A673 (cell line): ENCODE measurements around the gene DPF1. TPM values are rescaled to one million over a fixed set of nuclear protein-coding genes. Genes with fewer than 3 reads are reported as not detected.

Experiments used
- BruUV-seq: library from RNA; stranded (reverse); fragments of 400-500 nt; replicated peaks from 2 replicates; lab custom pipeline; 2021; lab: Mats Ljungman, UMichigan
- CTCF ChIA-PET: fragments of 300-600 bp; sonication (Branson Sonifier 250); formaldehyde crosslinking; loops from one replicate; lab custom pipeline; 2022; ENCODE audit warnings: antibody characterized with exemption; lab: Charles Lee
- POLR2A ChIA-PET: fragments of 300-600 bp; sonication (Branson Sonifier 250); formaldehyde crosslinking; loops from one replicate; lab custom pipeline; 2022; ENCODE audit warnings: antibody characterized with exemption; ENCODE audit not compliant: low non-redundant PET; lab: Charles Lee
- DNase-seq: peaks from one replicate; pipeline ENCODE4 v3.0.0-alpha.2; 2015; ENCODE audit warnings: low spot score
- H3K27ac ChIP-seq: fragments of 200-600 bp; sonication (generic); 2 replicates; pipeline ENCODE4 v1.5.1; 2016; ENCODE audit warnings: mixed run types, low read depth, mild to moderate bottlenecking, mixed read lengths, antibody characterized with exemption, low read length; ENCODE audit not compliant: poor library complexity, severe bottlenecking
- H3K27me3 ChIP-seq: fragments of 200-600 bp; sonication (generic); replicated peaks from 2 replicates; pipeline ENCODE4 v1.6.1; 2017; ENCODE audit warnings: mixed run types, low read depth, mild to moderate bottlenecking, mixed read lengths, antibody characterized with exemption, low read length; ENCODE audit not compliant: insufficient read depth, poor library complexity
- H3K36me3 ChIP-seq: fragments of 200-600 bp; sonication (generic); 2 replicates; pipeline ENCODE4 v1.6.1; 2016; ENCODE audit warnings: mixed run types, mild to moderate bottlenecking, mixed read lengths, antibody characterized with exemption, low read length; ENCODE audit not compliant: insufficient read depth, poor library complexity, severe bottlenecking
- H3K4me1 ChIP-seq: fragments of 200-600 bp; sonication (generic); 2 replicates; pipeline ENCODE4 v1.6.1; 2017; ENCODE audit warnings: mixed run types, mild to moderate bottlenecking, mixed read lengths, antibody characterized with exemption, low read length; ENCODE audit not compliant: insufficient read depth, poor library complexity, severe bottlenecking
- H3K4me3 ChIP-seq: fragments of 200-600 bp; sonication (generic); 2 replicates; pipeline ENCODE4 v1.5.1; 2016; ENCODE audit warnings: low read depth, mixed run types, mild to moderate bottlenecking, mixed read lengths, low read length; ENCODE audit not compliant: poor library complexity, severe bottlenecking
- H3K9me3 ChIP-seq: fragments of 200-600 bp; sonication (generic); 2 replicates; pipeline ENCODE4 v1.6.1; 2016; ENCODE audit warnings: mixed run types, low read depth, mild to moderate bottlenecking, mixed read lengths, antibody characterized with exemption, low read length; ENCODE audit not compliant: poor library complexity, severe bottlenecking
- EZH2 ChIP-seq: fragments of 200-600 bp; sonication (generic); IDR thresholded peaks from 2 replicates; pipeline ENCODE4 v1.6.1; 2017; ENCODE audit warnings: borderline replicate concordance, low read depth, mild to moderate bottlenecking, mixed read lengths, antibody characterized with exemption, low read length; ENCODE audit not compliant: poor library complexity, severe bottlenecking
- intact Hi-C: fragments of 100-400 bp; cut with micrococcal nuclease; formaldehyde crosslinking; loops from one replicate; pipeline ENCODE4 v1.10.0; 2022; ENCODE audit not compliant: unreplicated experiment
- total RNA-seq: library from RNA; stranded (reverse); gene quantifications from 2 replicates; pipeline ENCODE4 v1.2.3, GENCODE V29; 2021
- TF ChIP-seq, protein P1 (sequence below): fragments of 300-800, 200-600 bp; sonication (generic); conservative IDR thresholded peaks from 2 replicates; pipeline ENCODE4 v1.5.1; 2017; ENCODE audit warnings: low read depth, mild to moderate bottlenecking, antibody characterized with exemption, low read length, moderate library complexity, mixed read lengths

Gene DPF1
- total RNA-seq, 1 experiment from 2014 or later = 6.3 TPM

DNA sequence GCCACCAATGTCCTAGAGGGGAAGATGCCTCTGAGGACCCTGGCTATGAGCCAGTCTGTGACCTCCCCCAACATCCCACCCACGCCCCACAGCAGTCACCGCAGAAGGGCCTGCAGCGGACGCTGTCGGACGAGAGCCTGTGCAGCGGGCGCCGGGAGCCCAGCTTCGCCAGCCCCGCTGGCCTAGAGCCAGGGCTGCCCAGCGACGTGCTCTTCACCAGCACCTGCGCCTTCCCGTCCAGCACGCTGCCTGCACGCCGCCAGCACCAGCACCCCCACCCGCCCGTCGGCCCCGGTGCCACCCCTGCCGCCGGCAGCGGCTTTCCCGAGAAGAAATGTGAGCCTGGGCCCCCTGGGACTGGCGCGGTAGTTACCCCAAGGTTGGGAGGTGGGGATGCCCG lies 30.6 kb downstream of the DPF1 start:
- no peaks in the 10 kb centered on the region for H3K4me1 ChIP-seq
- intact Hi-C loops = no loop called here
- BruUV-seq = no TSS peak
- H3K27ac ChIP-seq = no peak overlapping the region
- ChIA-PET POLR2A (no interaction called here), CTCF (no interaction called here)
- H3K27me3 ChIP-seq = no peaks in the 10 kb centered on the region
- H3K4me3 ChIP-seq = no peak overlapping the region
- H3K9me3 ChIP-seq = no peaks in the 10 kb centered on the region
- TF ChIP-seq, protein P1, sequence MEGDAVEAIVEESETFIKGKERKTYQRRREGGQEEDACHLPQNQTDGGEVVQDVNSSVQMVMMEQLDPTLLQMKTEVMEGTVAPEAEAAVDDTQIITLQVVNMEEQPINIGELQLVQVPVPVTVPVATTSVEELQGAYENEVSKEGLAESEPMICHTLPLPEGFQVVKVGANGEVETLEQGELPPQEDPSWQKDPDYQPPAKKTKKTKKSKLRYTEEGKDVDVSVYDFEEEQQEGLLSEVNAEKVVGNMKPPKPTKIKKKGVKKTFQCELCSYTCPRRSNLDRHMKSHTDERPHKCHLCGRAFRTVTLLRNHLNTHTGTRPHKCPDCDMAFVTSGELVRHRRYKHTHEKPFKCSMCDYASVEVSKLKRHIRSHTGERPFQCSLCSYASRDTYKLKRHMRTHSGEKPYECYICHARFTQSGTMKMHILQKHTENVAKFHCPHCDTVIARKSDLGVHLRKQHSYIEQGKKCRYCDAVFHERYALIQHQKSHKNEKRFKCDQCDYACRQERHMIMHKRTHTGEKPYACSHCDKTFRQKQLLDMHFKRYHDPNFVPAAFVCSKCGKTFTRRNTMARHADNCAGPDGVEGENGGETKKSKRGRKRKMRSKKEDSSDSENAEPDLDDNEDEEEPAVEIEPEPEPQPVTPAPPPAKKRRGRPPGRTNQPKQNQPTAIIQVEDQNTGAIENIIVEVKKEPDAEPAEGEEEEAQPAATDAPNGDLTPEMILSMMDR = no peak
- no peak for TF ChIP-seq EZH2
- no peaks in the 10 kb centered on the region for H3K36me3 ChIP-seq
- DNase-seq = no peak

DNA sequence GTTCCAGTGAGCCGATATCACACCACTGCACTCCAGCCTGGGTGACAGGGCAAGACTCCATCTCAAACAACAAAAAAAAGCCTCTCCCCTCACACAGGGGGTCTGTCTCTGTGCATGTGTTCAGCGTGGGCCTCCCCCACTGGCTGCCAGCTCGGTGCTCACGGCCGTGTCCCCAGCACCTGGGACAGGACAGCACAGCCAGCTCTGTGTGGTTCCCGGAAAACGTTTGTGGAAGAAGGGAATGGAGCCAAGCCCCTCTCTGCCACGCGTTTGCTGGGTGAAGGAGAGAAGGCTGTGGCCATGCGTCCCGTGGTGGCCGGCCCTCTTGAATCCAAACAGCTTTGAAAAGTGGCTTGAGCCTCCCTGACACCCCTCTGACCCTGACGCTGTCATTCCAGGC lies 32.3 kb downstream of the DPF1 start:
- TF ChIP-seq, protein P1 = no peak
- no peak overlapping the region for H3K4me3 ChIP-seq
- no peaks in the 10 kb centered on the region for H3K27me3 ChIP-seq
- H3K4me1 ChIP-seq = no peaks in the 10 kb centered on the region
- intact Hi-C loops = no loop called here
- H3K9me3 ChIP-seq = no peaks in the 10 kb centered on the region
- BruUV-seq = no TSS peak
- ChIA-PET CTCF (no interaction called here), POLR2A (no interaction called here)
- H3K36me3 ChIP-seq = no peaks in the 10 kb centered on the region
- no peak overlapping the region for H3K27ac ChIP-seq
- no peak for DNase-seq

DNA sequence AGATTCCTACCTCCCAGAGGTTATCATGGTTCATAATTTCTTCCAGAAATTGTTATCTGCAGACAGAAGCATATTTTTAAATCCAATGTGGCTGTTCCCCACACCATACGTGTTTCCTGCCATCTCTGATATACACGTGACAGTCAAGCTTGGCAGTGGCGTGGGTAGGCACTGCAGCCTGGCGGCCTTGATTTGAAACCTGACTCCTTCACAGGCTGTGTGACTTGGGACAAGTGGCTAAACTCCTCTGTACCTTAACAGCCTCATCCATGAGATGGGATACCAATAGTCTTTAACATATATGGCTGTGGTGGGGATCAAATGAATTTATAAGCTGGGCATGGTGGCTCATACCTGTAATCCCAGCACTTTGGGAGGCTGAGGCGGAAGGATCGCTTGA lies 33.2 kb downstream of the DPF1 start:
- TF ChIP-seq, protein P1 = no peak
- no peak for TF ChIP-seq EZH2
- no peaks in the 10 kb centered on the region for H3K27me3 ChIP-seq
- H3K9me3 ChIP-seq = no peaks in the 10 kb centered on the region
- no peaks in the 10 kb centered on the region for H3K36me3 ChIP-seq
- H3K4me1 ChIP-seq = no peaks in the 10 kb centered on the region
- intact Hi-C loops = no loop called here
- H3K27ac ChIP-seq = no peak overlapping the region
- ChIA-PET CTCF (no interaction called here), POLR2A (no interaction called here)
- no TSS peak for BruUV-seq
- H3K4me3 ChIP-seq = no peak overlapping the region
- DNase-seq = no peak
